Spleen (tissue), 11 donors: Measurements from ENCODE around the gene C9orf85. TPM values are rescaled to one million over a fixed set of nuclear protein-coding genes. Genes with fewer than 3 reads are reported as not detected.

ENCODE experiments used
- DNase-seq: peaks from one replicate; pipeline ENCODE4 v3.0.0-alpha.2; 2020
- H3K27ac ChIP-seq, 8 donors: fragments of 200-600 bp; sonication (generic) in 7 of 8; 1 replicate in 4 of 8; 2 replicates in 4 of 8; pipeline versions ENCODE4 v1.5.0 to v1.8.0; 2016 to 2021; ENCODE audit warnings: inconsistent platforms in 4 of 8, mild to moderate bottlenecking in 4 of 8, moderate library complexity in 1 of 8
- H3K27me3 ChIP-seq, 7 donors: fragments of 200-600 bp; sonication (generic) in 6 of 7; replicated peaks in 1 of 7; 1 replicate in 4 of 7; 2 replicates in 3 of 7; pipeline versions ENCODE4 v1.5.0 to v1.8.0; 2016 to 2021; ENCODE audit warnings: inconsistent platforms in 3 of 7, mild to moderate bottlenecking in 1 of 7
- H3K36me3 ChIP-seq, 6 donors: fragments of 200-600 bp; sonication (generic) in 5 of 6; 1 replicate in 4 of 6; 2 replicates in 2 of 6; pipeline versions ENCODE4 v1.5.0 to v1.8.0; 2016 to 2021; ENCODE audit warnings: inconsistent platforms in 2 of 6
- H3K4me1 ChIP-seq, 6 donors: fragments of 200-600 bp; sonication (generic) in 5 of 6; 1 replicate in 3 of 6; 2 replicates in 3 of 6; pipeline versions ENCODE4 v1.5.0 to v1.8.0; 2016 to 2021; ENCODE audit warnings: inconsistent platforms in 3 of 6
- H3K4me3 ChIP-seq, 8 donors: fragments of 200-600 bp; sonication (generic) in 7 of 8; 1 replicate in 4 of 8; 2 replicates in 4 of 8; pipeline versions ENCODE4 v1.5.0 to v1.8.0; 2016 to 2021; ENCODE audit warnings: inconsistent platforms in 4 of 8, mild to moderate bottlenecking in 4 of 8, moderate library complexity in 2 of 8
- H3K9me3 ChIP-seq, 8 donors: fragments of 200-600 bp; sonication (generic) in 7 of 8; 1 replicate in 4 of 8; 2 replicates in 4 of 8; pipeline versions ENCODE4 v1.5.0 to v1.8.0; 2016 to 2021; ENCODE audit warnings: inconsistent platforms in 4 of 8
- POLR2A ChIP-seq, 3 donors: fragments of 450-650 bp; IDR thresholded peaks; one replicate each; pipeline ENCODE4 v1.5.1; 2017; ENCODE audit warnings: antibody characterized with exemption in 3 of 3, mild to moderate bottlenecking in 1 of 3
- POLR2AphosphoS5 ChIP-seq, 3 donors: sonication (generic); formaldehyde crosslinking; IDR thresholded peaks; one replicate each; pipeline ENCODE4 v1.5.1; 2017; ENCODE audit warnings: antibody characterized with exemption in 3 of 3
- WGBS, 5 donors: extraction: QIAGEN DNeasy Blood & Tissue Kit in 3 of 5; methylation state at CpG; one replicate each; pipeline versions ENCODE4 v1.1.5 to v1.1.7; 2013 to 2018; 5-methylcytosine and 5-hydroxymethylcytosine counted together
- intact Hi-C: fragments of 100-400 bp; cut with DNase I; formaldehyde crosslinking; loops from one replicate; pipeline ENCODE4 v1.15.0; 2023; ENCODE audit warnings: low total_unique reads
- polyA plus RNA-seq, 3 donors: library from polyadenylated mRNA; stranded (reverse); fragments of 200-250 nt; gene quantifications; one replicate each; pipeline ENCODE4 v1.2.1, GENCODE V29; 2013
- total RNA-seq, 7 donors: library from RNA; depleted of rRNA in 3 of 7; stranded (reverse); fragments of >200 nt in 3 of 7; fragmentation: NEBNext Ultra II Directional in 4 of 7; extraction: Animal tissue kit (Norgen Biotek cat#: 25700) in 4 of 7; gene quantifications; one replicate each; pipeline versions ENCODE4 v1.1.0 to v1.2.1, GENCODE V29; 2016 to 2021
- TF ChIP-seq, protein P1 (sequence below), 11 experiments: fragments of 200-600 bp in 7 of 11; fragments of 450-650 bp in 4 of 11; sonication (generic) in 4 of 11; IDR thresholded peaks in 8 of 11; conservative IDR thresholded peaks in 3 of 11; 1 replicate in 7 of 11; 2 replicates in 4 of 11; pipeline versions ENCODE4 v1.4.0 to v1.8.0; 2016 to 2021; ENCODE audit warnings: antibody characterized with exemption in 11 of 11, inconsistent platforms in 4 of 11, mild to moderate bottlenecking in 1 of 11
- donor health status: healthy with polysubstance abuse.
- donor health status: DM: no; HTN: no; CAD: no; lungs with moderate emphysema.
- donor health status: DM: no; HTN: no; CAD: no.
- donor health status: Bipolar disorder and iron deficiency.
- donor health status: healthy.
- donor health status: DM: no; HTN: no; CAD: no.
- donor health status: DM: yes; HTN: yes; CAD: no.

C9orf85 gene
- total and polyA plus RNA-seq, 10 donors = 7.1 to 17.8 (median 9.3) TPM

GRCh38 chr9:71928376-71928775 is 16.9 kb downstream of the C9orf85 start:
- Histone ChIP-seq H3K27ac (no peak overlapping the region), H3K4me1 (no peaks in the 10 kb centered on the region), H3K9me3 (no peaks in the 10 kb centered on the region), H3K27me3 (no peaks in the 10 kb centered on the region), H3K36me3 (peaks cover 0 to 3% (median 0%) of the 10 kb centered on the region in 6 donors), H3K4me3 (no peak overlapping the region)
- TF ChIP-seq POLR2A (IDR thresholded peaks at IDR 0.05) = no peak
- TF ChIP-seq, protein P1, sequence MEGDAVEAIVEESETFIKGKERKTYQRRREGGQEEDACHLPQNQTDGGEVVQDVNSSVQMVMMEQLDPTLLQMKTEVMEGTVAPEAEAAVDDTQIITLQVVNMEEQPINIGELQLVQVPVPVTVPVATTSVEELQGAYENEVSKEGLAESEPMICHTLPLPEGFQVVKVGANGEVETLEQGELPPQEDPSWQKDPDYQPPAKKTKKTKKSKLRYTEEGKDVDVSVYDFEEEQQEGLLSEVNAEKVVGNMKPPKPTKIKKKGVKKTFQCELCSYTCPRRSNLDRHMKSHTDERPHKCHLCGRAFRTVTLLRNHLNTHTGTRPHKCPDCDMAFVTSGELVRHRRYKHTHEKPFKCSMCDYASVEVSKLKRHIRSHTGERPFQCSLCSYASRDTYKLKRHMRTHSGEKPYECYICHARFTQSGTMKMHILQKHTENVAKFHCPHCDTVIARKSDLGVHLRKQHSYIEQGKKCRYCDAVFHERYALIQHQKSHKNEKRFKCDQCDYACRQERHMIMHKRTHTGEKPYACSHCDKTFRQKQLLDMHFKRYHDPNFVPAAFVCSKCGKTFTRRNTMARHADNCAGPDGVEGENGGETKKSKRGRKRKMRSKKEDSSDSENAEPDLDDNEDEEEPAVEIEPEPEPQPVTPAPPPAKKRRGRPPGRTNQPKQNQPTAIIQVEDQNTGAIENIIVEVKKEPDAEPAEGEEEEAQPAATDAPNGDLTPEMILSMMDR (IDR thresholded peaks at IDR 0.05 in 8 of 11, conservative IDR thresholded peaks at IDR 0.05 in 3 of 11) = no peak
- TF ChIP-seq POLR2AphosphoS5 (IDR thresholded peaks at IDR 0.05) = no peak
- WGBS, 5 donors = 96 to 100% (median 100%) methylated on average over 1 of the region's 1 CpG
- no peak for DNase-seq
- intact Hi-C loops = no loop called here

DNA sequence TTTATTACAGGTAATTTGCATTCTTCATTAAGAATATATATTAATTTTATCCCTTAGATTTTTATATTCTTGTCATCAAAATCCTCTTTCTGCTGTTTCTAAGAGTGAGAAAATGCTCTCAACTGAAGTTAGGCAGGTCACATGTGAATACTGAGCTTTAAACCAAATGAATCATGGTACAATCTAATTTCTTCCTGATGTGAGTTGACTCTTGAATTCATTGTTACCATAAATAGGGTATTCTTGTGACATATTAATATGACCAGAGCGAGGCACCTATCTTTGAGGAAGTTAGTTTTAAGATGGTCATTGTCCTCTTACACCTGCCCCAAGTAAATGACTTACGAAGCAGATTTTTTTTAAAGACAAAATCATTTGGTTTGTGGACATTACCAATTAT is 17.4 kb downstream of the C9orf85 start:
- no peak for TF ChIP-seq POLR2A (IDR thresholded peaks at IDR 0.05)
- TF ChIP-seq POLR2AphosphoS5 (IDR thresholded peaks at IDR 0.05) = no peak
- TF ChIP-seq, protein P1 (IDR thresholded peaks at IDR 0.05 in 8 of 11, conservative IDR thresholded peaks at IDR 0.05 in 3 of 11) = no peak
- DNase-seq = no peak
- Histone ChIP-seq H3K4me3 (no peak overlapping the region), H3K4me1 (no peaks in the 10 kb centered on the region), H3K27me3 (no peaks in the 10 kb centered on the region), H3K27ac (no peak overlapping the region), H3K9me3 (no peaks in the 10 kb centered on the region), H3K36me3 (no peaks in the 10 kb centered on the region)
- WGBS, 5 donors = 86 to 96% (median 93%) methylated on average over 2 of the region's 2 CpGs
- intact Hi-C loops = no loop called here

GRCh38 chr9:71929223-71929622 is 17.8 kb downstream of the C9orf85 start:
- 94 to 99% (median 98%) methylated on average over 2 of the region's 2 CpGs for WGBS, 5 donors
- H3K4me3 ChIP-seq = no peak overlapping the region
- intact Hi-C loops = no loop called here
- TF ChIP-seq POLR2AphosphoS5 (IDR thresholded peaks at IDR 0.05) (no peak), POLR2A (IDR thresholded peaks at IDR 0.05) (no peak)
- H3K27me3 ChIP-seq = no peaks in the 10 kb centered on the region
- no peaks in the 10 kb centered on the region for H3K4me1 ChIP-seq
- no peak for DNase-seq
- no peaks in the 10 kb centered on the region for H3K36me3 ChIP-seq
- no peak overlapping the region for H3K27ac ChIP-seq
- H3K9me3 ChIP-seq = no peaks in the 10 kb centered on the region

DNA sequence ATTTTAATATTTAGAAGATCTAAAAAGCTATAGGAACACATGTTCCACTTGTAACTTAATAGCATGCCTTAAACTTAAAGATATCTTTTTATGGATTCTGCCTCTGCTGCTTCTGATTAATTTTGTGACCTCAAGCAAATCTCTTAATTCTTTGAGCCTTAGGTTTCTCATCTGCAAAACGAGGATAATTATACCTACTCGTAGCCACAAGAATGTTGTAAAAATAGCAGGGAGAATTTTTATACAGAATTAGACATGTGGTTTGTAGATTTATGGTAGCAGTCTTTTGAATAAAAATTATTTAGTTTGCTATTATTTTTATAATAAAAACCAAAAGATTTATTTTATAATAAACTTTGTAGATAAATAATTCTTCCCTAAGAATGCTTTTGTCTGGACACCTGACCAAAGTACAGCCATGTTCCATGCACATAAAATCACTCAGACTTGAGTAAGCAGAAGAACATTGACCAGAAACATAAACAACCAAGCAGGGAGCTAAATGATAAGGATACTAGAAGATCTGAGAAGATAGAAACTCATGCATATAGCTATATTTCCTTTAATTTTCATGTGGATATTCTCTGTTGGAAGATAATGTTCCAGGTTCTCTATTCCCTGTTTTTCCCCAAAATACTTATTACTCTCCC is 18.5 kb downstream of the C9orf85 start:
- Histone ChIP-seq H3K4me1 (no peaks in the 10 kb centered on the region), H3K27me3 (no peaks in the 10 kb centered on the region), H3K36me3 (no peaks in the 10 kb centered on the region), H3K4me3 (no peak overlapping the region), H3K9me3 (no peaks in the 10 kb centered on the region), H3K27ac (no peak overlapping the region)
- intact Hi-C loops = no loop called here
- TF ChIP-seq POLR2AphosphoS5 (IDR thresholded peaks at IDR 0.05) = no peak
- TF ChIP-seq, protein P1 (IDR thresholded peaks at IDR 0.05 in 8 of 11, conservative IDR thresholded peaks at IDR 0.05 in 3 of 11) = no peak
- no peak for TF ChIP-seq POLR2A (IDR thresholded peaks at IDR 0.05)
- WGBS, 5 donors = 63 to 81% (median 77%) methylated on average over 2 of the region's 2 CpGs
- DNase-seq = no peak
